Ishikawa (cell line): Measurements from ENCODE around the gene CLEC10A.

Experiments used
- CEBPB ChIP-seq: IDR thresholded peaks from 2 replicates; pipeline ENCODE4 v1.6.1; 2012
- CREB1 ChIP-seq: IDR thresholded peaks from 2 replicates; pipeline ENCODE4 v1.6.1; 2012; ENCODE audit warnings: low read depth
- EGR1 ChIP-seq: IDR thresholded peaks from 2 replicates; pipeline ENCODE4 v1.6.1; 2012
- EP300 ChIP-seq: IDR thresholded peaks from 2 replicates; pipeline ENCODE4 v1.6.1; 2012; ENCODE audit warnings: borderline replicate concordance
- FOXM1 ChIP-seq: IDR thresholded peaks from 2 replicates; pipeline ENCODE4 v1.6.1; 2012; ENCODE audit warnings: low read depth, borderline replicate concordance
- MAX ChIP-seq: IDR thresholded peaks from 2 replicates; pipeline ENCODE4 v1.6.1; 2012
- NFIC ChIP-seq: IDR thresholded peaks from 2 replicates; pipeline ENCODE4 v1.6.1; 2012
- RAD21 ChIP-seq: IDR thresholded peaks from 2 replicates; pipeline ENCODE4 v1.6.1; 2012; ENCODE audit warnings: low read depth
- REST ChIP-seq: IDR thresholded peaks from 2 replicates; pipeline ENCODE4 v1.6.1; 2012; ENCODE audit warnings: low read depth, mild to moderate bottlenecking
- TAF1 ChIP-seq: IDR thresholded peaks from 2 replicates; pipeline ENCODE4 v1.6.1; 2012; ENCODE audit warnings: low read depth, mild to moderate bottlenecking
- TCF12 ChIP-seq: IDR thresholded peaks from 2 replicates; pipeline ENCODE4 v1.6.1; 2012; ENCODE audit warnings: low read depth
- TEAD4 ChIP-seq: IDR thresholded peaks from 2 replicates; pipeline ENCODE4 v1.6.1; 2012
- USF1 ChIP-seq: IDR thresholded peaks from 2 replicates; pipeline ENCODE4 v1.6.1; 2012
- YY1 ChIP-seq: IDR thresholded peaks from 2 replicates; pipeline ENCODE4 v1.6.1; 2012; ENCODE audit warnings: low read depth
- ZBTB7A ChIP-seq: IDR thresholded peaks from 2 replicates; pipeline ENCODE4 v1.6.1; 2012; ENCODE audit warnings: low read depth

Gene CLEC10A

GRCh38 chr17:7114241-7114874 lies 34.3 kb upstream of the CLEC10A start, which contains the start of gene ASGR2:
Gene ASGR2, minus strand, starts transcription at chr17:7114822. Its CDS starts 582 bp downstream, at chr17:7114240.
- no peak for TF ChIP-seq TEAD4
- no peak for TF ChIP-seq EP300
- no peak for TF ChIP-seq EGR1
- no peak for TF ChIP-seq YY1
- no peak for TF ChIP-seq CEBPB
- TF ChIP-seq RAD21: no peak

- TF ChIP-seq TAF1 (no peak), ZBTB7A (no peak), CREB1 (no peak), TEAD4 (no peak), EGR1 (no peak), YY1 (no peak), FOXM1 (no peak), TCF12 (no peak), CEBPB (no peak), RAD21 (no peak), EP300 (no peak), MAX (no peak), USF1 (no peak), REST (no peak), NFIC (no peak)
Measured at GRCh38 chr17:7113273-7114071, 33.4 kb upstream of the CLEC10A start.

- TF ChIP-seq TCF12 (no peak), NFIC (no peak)
Measured at GRCh38 chr17:7112510-7113108, 32.6 kb upstream of the CLEC10A start.

- no peak for TF ChIP-seq YY1
- TF ChIP-seq EGR1: no peak
- TF ChIP-seq EP300: no peak
- TF ChIP-seq CEBPB: no peak
- no peak for TF ChIP-seq TCF12
- TF ChIP-seq MAX: no peak
- no peak for TF ChIP-seq FOXM1
- TF ChIP-seq TEAD4: no peak
- no peak for TF ChIP-seq USF1
- TF ChIP-seq NFIC: no peak
- TF ChIP-seq ZBTB7A: no peak
- no peak for TF ChIP-seq RAD21
- no peak for TF ChIP-seq CREB1
- no peak for TF ChIP-seq TAF1
- TF ChIP-seq REST: no peak
Measured at GRCh38 chr17:7111784-7112509, 31.9 kb upstream of the CLEC10A start.

GRCh38 chr17:7110617-7111306 lies 30.7 kb upstream of the CLEC10A start:
- no peak for TF ChIP-seq FOXM1
- no peak for TF ChIP-seq REST
- no peak for TF ChIP-seq USF1
- no peak for TF ChIP-seq RAD21
- TF ChIP-seq ZBTB7A: no peak
- no peak for TF ChIP-seq MAX
- TF ChIP-seq EGR1: no peak
- TF ChIP-seq TCF12: no peak
- no peak for TF ChIP-seq TAF1
- TF ChIP-seq YY1: no peak
- TF ChIP-seq TEAD4: no peak
- no peak for TF ChIP-seq NFIC
- no peak for TF ChIP-seq CREB1
- TF ChIP-seq CEBPB: no peak
